RWPE2 (cell line): ENCODE measurements around the gene FMN2.
A peak's percentile ranks its signal among the peaks of the same experiment; 100 is the strongest.

Source experiments
- ATAC-seq: fragments of 200-7000 bp; cut with Tn5 transposase; 3 replicates; pipeline ENCODE4 v1.9.1; 2021; ENCODE audit warnings: low read depth
- DNase-seq: peaks from one replicate; pipeline ENCODE4 v3.0.0-alpha.2; 2020; ENCODE audit warnings: low spot score
- H3K27ac ChIP-seq: fragments of 450-650 bp; 2 replicates; pipeline ENCODE4 v1.5.1; 2017; ENCODE audit warnings: mild to moderate bottlenecking; ENCODE audit not compliant: poor library complexity, severe bottlenecking
- H3K27me3 ChIP-seq: fragments of 250-450 bp; sonication (Bioruptor Pico); 2 replicates; pipeline ENCODE4 v1.5.1; 2021; ENCODE audit warnings: mild to moderate bottlenecking, moderate library complexity; ENCODE audit not compliant: insufficient read depth, poor library complexity, severe bottlenecking
- H3K36me3 ChIP-seq: fragments of 250-450 bp; sonication (Bioruptor Pico); 2 replicates; pipeline ENCODE4 v1.5.1; 2020; ENCODE audit warnings: low read depth, mild to moderate bottlenecking, moderate library complexity
- H3K4me1 ChIP-seq: fragments of 250-450 bp; sonication (Bioruptor Pico); 2 replicates; pipeline ENCODE4 v1.5.1; 2021; ENCODE audit warnings: mild to moderate bottlenecking, moderate library complexity; ENCODE audit not compliant: insufficient read depth, poor library complexity, severe bottlenecking
- H3K4me3 ChIP-seq: fragments of 250-450 bp; sonication (Bioruptor Pico); 2 replicates; pipeline ENCODE4 v1.5.1; 2021; ENCODE audit warnings: mild to moderate bottlenecking, moderate library complexity; ENCODE audit not compliant: severe bottlenecking
- H3K9me3 ChIP-seq: fragments of 250-450 bp; sonication (Bioruptor Pico); 2 replicates; pipeline ENCODE4 v1.5.1; 2021; ENCODE audit warnings: mild to moderate bottlenecking, moderate library complexity; ENCODE audit not compliant: severe bottlenecking
- CTCF ChIP-seq: fragments of 450-650 bp; IDR thresholded peaks from one replicate; pipeline ENCODE4 v1.5.1; 2017; ENCODE audit warnings: mild to moderate bottlenecking, moderate library complexity; ENCODE audit not compliant: poor library complexity, severe bottlenecking

FMN2 gene

GRCh38 chr1:240329443-240329842, 237.8 kb downstream of the FMN2 start:
- H3K27ac ChIP-seq, result no peak overlapping the region
- H3K9me3 ChIP-seq, result no peaks in the 10 kb centered on the region
- TF ChIP-seq CTCF, result no peak
- no peaks in the 10 kb centered on the region for H3K4me1 ChIP-seq
- no peak overlapping the region for H3K4me3 ChIP-seq
- no peak for ATAC-seq
- H3K36me3 ChIP-seq, result no peaks in the 10 kb centered on the region
- no peak for DNase-seq
- H3K27me3 ChIP-seq, result no peaks in the 10 kb centered on the region

- H3K4me1 ChIP-seq, result no peaks in the 10 kb centered on the region
- H3K9me3 ChIP-seq, result no peaks in the 10 kb centered on the region
- H3K36me3 ChIP-seq, result no peaks in the 10 kb centered on the region
- no peak overlapping the region for H3K4me3 ChIP-seq
- no peak for DNase-seq
- no peak for ATAC-seq
- no peaks in the 10 kb centered on the region for H3K27me3 ChIP-seq
- TF ChIP-seq CTCF, result no peak
- no peak overlapping the region for H3K27ac ChIP-seq
These were observed 241.0 kb downstream of the FMN2 start for GRCh38 chr1:240332672-240333071.

- no peak overlapping the region for H3K27ac ChIP-seq
These were observed 246.1 kb downstream of the FMN2 start for GRCh38 chr1:240337781-240338180.

GRCh38 chr1:240338837-240339236, 247.2 kb downstream of the FMN2 start:
- H3K4me1 ChIP-seq, result no peaks in the 10 kb centered on the region
- no peaks in the 10 kb centered on the region for H3K36me3 ChIP-seq
- no peaks in the 10 kb centered on the region for H3K27me3 ChIP-seq
- no peaks in the 10 kb centered on the region for H3K9me3 ChIP-seq
- no peak overlapping the region for H3K27ac ChIP-seq
- no peak overlapping the region for H3K4me3 ChIP-seq
- no peak for TF ChIP-seq CTCF
- no peak for ATAC-seq
- no peak for DNase-seq

More at GRCh38 chr1:240337781-240338180, 246.1 kb downstream of the FMN2 start:
- H3K27me3 ChIP-seq, result no peaks in the 10 kb centered on the region
- no peaks in the 10 kb centered on the region for H3K36me3 ChIP-seq
- TF ChIP-seq CTCF, result no peak
- no peak for DNase-seq
- H3K4me1 ChIP-seq, result no peaks in the 10 kb centered on the region
- peak; percentile 61 for ATAC-seq
- H3K4me3 ChIP-seq, result no peak overlapping the region
- no peaks in the 10 kb centered on the region for H3K9me3 ChIP-seq

- H3K36me3 ChIP-seq, result no peaks in the 10 kb centered on the region
- no peaks in the 10 kb centered on the region for H3K4me1 ChIP-seq
- H3K27ac ChIP-seq, result no peak overlapping the region
- DNase-seq (no peak), ATAC-seq (no peak)
- no peak overlapping the region for H3K4me3 ChIP-seq
- H3K9me3 ChIP-seq, result no peaks in the 10 kb centered on the region
- H3K27me3 ChIP-seq, result no peaks in the 10 kb centered on the region
- no peak for TF ChIP-seq CTCF
These were observed 249.9 kb downstream of the FMN2 start for GRCh38 chr1:240341365-240342250.
